H1 (cell line): ENCODE data around the gene ZDHHC24. TPM values are rescaled to one million over a fixed set of nuclear protein-coding genes. Genes with fewer than 3 reads are reported as not detected.

Experiments used
- CTCF ChIA-PET: fragments of 300-600 bp; sonication (Branson Sonifier 250); formaldehyde crosslinking; loops from one replicate; lab custom pipeline; 2021; ENCODE audit not compliant: partially characterized antibody; lab: Charles Lee
- POLR2A ChIA-PET: fragments of 300-600 bp; sonication (Branson Sonifier 250); formaldehyde crosslinking; loops from one replicate; lab custom pipeline; 2021; ENCODE audit warnings: inconsistent platforms; ENCODE audit not compliant: partially characterized antibody; lab: Charles Lee
- DNase-seq, 2 experiments: peaks; one replicate each; pipeline versions ENCODE4 v3.0.0 to v3.0.0-alpha.2; 2010 to 2022; ENCODE audit warnings: low spot score in 2 of 2, low read depth in 1 of 2, mixed read lengths in 1 of 2
- FAIRE-seq: peaks from 2 replicates; lab custom pipeline; 2011; peaks lifted over from hg19 to GRCh38; lab: Jason Lieb, UNC
- H2AFZ ChIP-seq: 2 replicates; pipeline ENCODE4 v1.8.1; 2012; ENCODE audit warnings: low read length, inconsistent platforms
- H2AK5ac ChIP-seq: 2 replicates; pipeline ENCODE4 v1.6.1; 2013; ENCODE audit warnings: low read depth, low read length
- H2BK120ac ChIP-seq: replicated peaks from 2 replicates; pipeline ENCODE3; 2013; ENCODE audit warnings: low read depth, low read length, inconsistent platforms
- H2BK12ac ChIP-seq: 2 replicates; pipeline ENCODE4 v1.6.1; 2013; ENCODE audit warnings: low read depth, low read length
- H2BK15ac ChIP-seq: 2 replicates; pipeline ENCODE4 v1.6.1; 2013; ENCODE audit warnings: low read length
- H2BK20ac ChIP-seq: 2 replicates; pipeline ENCODE4 v1.6.1; 2013; ENCODE audit warnings: low read length
- H2BK5ac ChIP-seq: 2 replicates; pipeline ENCODE4 v1.6.1; 2013; ENCODE audit warnings: low read depth, low read length
- H3K14ac ChIP-seq: 2 replicates; pipeline ENCODE4 v1.6.1; 2013; ENCODE audit warnings: inconsistent platforms; ENCODE audit not compliant: insufficient read length
- H3K18ac ChIP-seq: 2 replicates; pipeline ENCODE4 v1.6.1; 2013; ENCODE audit warnings: low read length; ENCODE audit errors: extremely low read depth
- H3K23ac ChIP-seq: 2 replicates; pipeline ENCODE4 v1.6.1; 2013; ENCODE audit warnings: inconsistent platforms; ENCODE audit not compliant: insufficient read length
- H3K23me2 ChIP-seq: 2 replicates; pipeline ENCODE4 v1.6.1; 2013; ENCODE audit warnings: low read depth, low read length
- H3K27ac ChIP-seq: 2 replicates; pipeline ENCODE4 v1.6.1; 2011; ENCODE audit warnings: low read depth, low read length, inconsistent platforms
- H3K27me3 ChIP-seq, 4 experiments: replicated peaks in 1 of 4; 1 replicate in 1 of 4; 2 replicates in 3 of 4; pipeline versions ENCODE4 v1.6.1 to v1.8.1; 2011 to 2013; ENCODE audit warnings: low read length in 3 of 4, mild to moderate bottlenecking in 3 of 4, inconsistent platforms in 2 of 4, mixed read lengths in 2 of 4, moderate library complexity in 1 of 4; ENCODE audit not compliant: control insufficient read depth in 3 of 4, insufficient read depth in 3 of 4; ENCODE audit errors: extremely low read depth in 1 of 4
- H3K36me3 ChIP-seq, 4 experiments: 2 replicates each; pipeline versions ENCODE4 v1.6.1 to v1.8.1; 2011 to 2013; ENCODE audit warnings: mild to moderate bottlenecking in 4 of 4, low read length in 3 of 4, moderate library complexity in 2 of 4, control low read depth in 1 of 4, inconsistent platforms in 1 of 4; ENCODE audit not compliant: insufficient read depth in 4 of 4, control insufficient read depth in 2 of 4
- H3K4ac ChIP-seq: replicated peaks from 2 replicates; pipeline ENCODE3; 2013; ENCODE audit warnings: low read length, low read depth, mixed read lengths, inconsistent platforms; ENCODE audit not compliant: insufficient read length
- H3K4me1 ChIP-seq, 4 experiments: replicated peaks in 1 of 4; 1 replicate in 1 of 4; 2 replicates in 3 of 4; pipeline versions ENCODE4 v1.6.1 to v1.8.1; 2011 to 2013; ENCODE audit warnings: low read length in 3 of 4, inconsistent platforms in 2 of 4, mixed read lengths in 1 of 4; ENCODE audit not compliant: insufficient read depth in 4 of 4, control insufficient read depth in 3 of 4
- H3K4me2 ChIP-seq, 2 experiments: 2 replicates each; pipeline versions ENCODE4 v1.6.1 to v1.8.1; 2011 to 2013; ENCODE audit warnings: low read depth in 2 of 2, low read length in 2 of 2, control low read depth in 1 of 2, inconsistent platforms in 1 of 2, mild to moderate bottlenecking in 1 of 2; ENCODE audit not compliant: insufficient read depth in 1 of 2
- H3K4me3 ChIP-seq, 4 experiments: fragments of 200-600, 300-600 bp in 1 of 4; sonication (generic), shearing (Covaris generic), sonication (Bioruptor Twin) in 1 of 4; 2 replicates each; pipeline versions ENCODE4 v1.5.1 to v1.8.1; 2011 to 2016; ENCODE audit warnings: low read length in 4 of 4, low read depth in 3 of 4, control low read depth in 2 of 4, inconsistent platforms in 2 of 4, mild to moderate bottlenecking in 2 of 4, mixed read lengths in 1 of 4, moderate library complexity in 1 of 4; ENCODE audit not compliant: insufficient read depth in 2 of 4; ENCODE audit errors: extremely low read depth in 1 of 4
- H3K56ac ChIP-seq: replicated peaks from 2 replicates; pipeline ENCODE3; 2013; ENCODE audit warnings: low read depth, mild to moderate bottlenecking, mixed read lengths, low read length, inconsistent platforms; ENCODE audit not compliant: insufficient read length
- H3K79me1 ChIP-seq: 2 replicates; pipeline ENCODE4 v1.6.1; 2013; ENCODE audit warnings: low read depth, low read length, control low read depth
- H3K79me2 ChIP-seq, 2 experiments: 2 replicates each; pipeline versions ENCODE4 v1.6.1 to v1.8.1; 2012 to 2013; ENCODE audit warnings: low read length in 2 of 2, mild to moderate bottlenecking in 2 of 2, inconsistent platforms in 1 of 2; ENCODE audit not compliant: insufficient read depth in 2 of 2, control insufficient read depth in 1 of 2
- H3K9ac ChIP-seq, 4 experiments: replicated peaks in 1 of 4; 1 replicate in 1 of 4; 2 replicates in 3 of 4; pipeline versions ENCODE4 v1.6.1 to v1.8.1; 2011 to 2013; ENCODE audit warnings: low read depth in 3 of 4, low read length in 3 of 4, control low read depth in 2 of 4, mild to moderate bottlenecking in 2 of 4, moderate library complexity in 2 of 4, inconsistent platforms in 1 of 4; ENCODE audit errors: extremely low read depth in 1 of 4
- H3K9me3 ChIP-seq, 2 experiments: 2 replicates each; pipeline versions ENCODE4 v1.6.1 to v1.8.1; 2012 to 2013; ENCODE audit warnings: mild to moderate bottlenecking in 2 of 2, moderate library complexity in 2 of 2, control low read depth in 1 of 2, inconsistent platforms in 1 of 2, low read depth in 1 of 2, low read length in 1 of 2, mixed read lengths in 1 of 2; ENCODE audit not compliant: insufficient read depth in 2 of 2
- H4K20me1 ChIP-seq, 2 experiments: replicated peaks in 1 of 2; 2 replicates each; pipeline versions ENCODE3 to v1.8.1; 2011 to 2013; ENCODE audit warnings: inconsistent platforms in 2 of 2, low read length in 2 of 2, mild to moderate bottlenecking in 1 of 2; ENCODE audit not compliant: insufficient read depth in 2 of 2, control insufficient read depth in 1 of 2
- H4K5ac ChIP-seq: 2 replicates; pipeline ENCODE4 v1.6.1; 2013; ENCODE audit warnings: low read length, low read depth, mixed read lengths, inconsistent platforms; ENCODE audit not compliant: insufficient read length
- H4K8ac ChIP-seq: 2 replicates; pipeline ENCODE4 v1.8.0; 2013; ENCODE audit warnings: mild to moderate bottlenecking, moderate library complexity, low read length, inconsistent platforms; ENCODE audit not compliant: insufficient read depth; ENCODE audit errors: extremely low read depth
- H4K91ac ChIP-seq: replicated peaks from 2 replicates; pipeline ENCODE3; 2013; ENCODE audit warnings: low read length, mixed read lengths, inconsistent platforms; ENCODE audit not compliant: insufficient read length
- CBX8 ChIP-seq: fragments of 300-800, 300-1000 bp; sonication (generic); IDR thresholded peaks from 2 replicates; pipeline ENCODE4 v1.7.1; 2016; ENCODE audit warnings: low read depth, low read length, borderline replicate concordance
- EP300 ChIP-seq, 2 experiments: IDR thresholded peaks; 1 replicate in 1 of 2; 2 replicates in 1 of 2; pipeline ENCODE4 v1.6.1; 2011 to 2012; ENCODE audit warnings: low read depth in 2 of 2, low read length in 2 of 2, mild to moderate bottlenecking in 2 of 2, borderline replicate concordance in 1 of 2, inconsistent platforms in 1 of 2, moderate library complexity in 1 of 2
- FOSL1 ChIP-seq: IDR thresholded peaks from 2 replicates; pipeline ENCODE4 v1.6.1; 2011; ENCODE audit warnings: mild to moderate bottlenecking, low read depth, low read length, moderate library complexity; ENCODE audit not compliant: insufficient read depth
- GABPA ChIP-seq: IDR thresholded peaks from 2 replicates; pipeline ENCODE4 v1.6.1; 2011; ENCODE audit warnings: mild to moderate bottlenecking, low read length, moderate library complexity, borderline replicate concordance; ENCODE audit not compliant: insufficient read depth
- HDAC2 ChIP-seq, 2 experiments: fragments of 300-600 bp in 1 of 2; sonication (generic) in 1 of 2; IDR thresholded peaks; 2 replicates each; pipeline ENCODE4 v1.6.1; 2011 to 2012; ENCODE audit warnings: low read depth in 2 of 2, low read length in 2 of 2, mild to moderate bottlenecking in 2 of 2, moderate library complexity in 2 of 2, borderline replicate concordance in 1 of 2, inconsistent platforms in 1 of 2
- MAFK ChIP-seq: IDR thresholded peaks from 2 replicates; pipeline ENCODE4 v1.6.1; 2012; ENCODE audit warnings: low read depth, mild to moderate bottlenecking, improper control_type of control experiment, low read length
- SIRT6 ChIP-seq: IDR thresholded peaks from one replicate; pipeline ENCODE4 v1.7.1; 2012; ENCODE audit warnings: low read length, inconsistent platforms
- SRF ChIP-seq: IDR thresholded peaks from 2 replicates; pipeline ENCODE4 v1.6.1; 2011; ENCODE audit warnings: mild to moderate bottlenecking, low read depth, low read length, moderate library complexity
- TAF1 ChIP-seq: IDR thresholded peaks from 2 replicates; pipeline ENCODE4 v1.6.1; 2011; ENCODE audit warnings: mild to moderate bottlenecking, low read depth, low read length
- TEAD4 ChIP-seq: IDR thresholded peaks from 2 replicates; pipeline ENCODE4 v1.6.1; 2012; ENCODE audit warnings: low read depth, low read length, inconsistent platforms, mixed read lengths
- WGBS, 2 experiments: shearing (Covaris generic) in 1 of 2; methylation state at CpG; one replicate each; pipeline versions ENCODE4 v1.1.6 to v1.1.7; 2013 to 2015; ENCODE audit warnings: low lambda C conversion rate in 2 of 2, mixed read lengths in 2 of 2, inconsistent platforms in 1 of 2, low coverage in 1 of 2, missing lambda C conversion rate in 1 of 2; ENCODE audit not compliant: insufficient replicate concordance in 2 of 2, insufficient coverage in 1 of 2, insufficient read length in 1 of 2; ENCODE audit errors: extremely low coverage in 1 of 2, missing lambda C conversion rate in 1 of 2; 5-methylcytosine and 5-hydroxymethylcytosine counted together
- polyA plus RNA-seq, 7 experiments: library from polyadenylated mRNA; depleted of rRNA in 3 of 7; stranded (reverse) in 5 of 7; unstranded in 2 of 7; fragments of >200 nt in 5 of 7; fragments of 200-250 nt in 2 of 7; gene quantifications; 1 replicate in 5 of 7; 2 replicates in 1 of 7; 4 replicates in 1 of 7; pipeline versions ENCODE4 v1.2.1 to v1.2.3, GENCODE V29; 2011 to 2013; ENCODE audit warnings: missing spikeins in 2 of 7, mixed read lengths in 2 of 7
- total RNA-seq: library from RNA; stranded (reverse); fragmentation: NEBNext Ultra II Directional; extraction: Animal tissue kit (Norgen Biotek cat#: 25700); gene quantifications from 2 replicates; pipeline ENCODE4 v1.2.1, GENCODE V29; 2021
- TF ChIP-seq, protein P1 (sequence below): IDR thresholded peaks from 2 replicates; pipeline ENCODE4 v1.6.1; 2012; ENCODE audit warnings: inconsistent platforms

ZDHHC24 gene
- total and polyA plus RNA-seq, 2 of the 8 experiments (the other 6 are each of a cell fraction or from before 2014, with no cell fraction given) = 8.4 to 9.7 TPM

DNA sequence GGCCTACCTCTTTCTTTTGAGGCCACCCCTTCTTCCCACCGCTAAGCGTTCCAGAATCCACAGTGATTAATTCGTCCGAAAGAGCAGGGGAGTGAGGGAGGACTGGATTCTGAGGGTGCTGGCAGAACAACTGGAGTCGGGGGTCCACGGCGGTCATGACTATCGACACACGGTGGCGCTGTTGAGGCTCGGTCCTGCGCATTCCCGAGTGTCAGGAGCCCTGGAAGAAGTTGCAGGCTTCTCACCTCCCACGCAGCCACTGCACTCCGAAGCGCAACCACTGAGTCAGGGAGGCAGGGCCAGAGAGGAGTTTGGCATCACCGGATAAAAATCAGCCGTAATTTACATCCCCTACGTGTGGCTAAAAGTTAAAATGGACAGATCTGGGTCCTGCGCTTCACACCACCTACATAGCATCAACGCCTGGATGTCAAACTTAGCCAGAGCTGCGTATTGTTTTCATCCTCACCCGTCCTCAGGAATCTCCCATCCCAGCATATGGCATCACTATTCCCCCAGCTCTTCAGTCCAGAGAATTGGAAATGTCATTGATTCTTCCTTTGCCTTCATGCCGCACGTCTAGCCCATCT is 33.3 kb upstream of the ZDHHC24 start:
- Histone ChIP-seq H3K27ac (no peak overlapping the region), H3K23me2 (no peaks in the 10 kb centered on the region), H3K27me3 (peaks cover 0 to 6% (median 1%) of the 10 kb centered on the region in 4 experiments; a peak in 2 of 7 replicates), H3K14ac (no peak overlapping the region), H3K4me1 (peaks cover 0 to 6% (median 4%) of the 10 kb centered on the region in 4 experiments; a peak in 5 of 7 replicates), H2BK120ac (no peak overlapping the region), H3K4ac (no peak overlapping the region), H4K8ac (0 out of 2 replicates have a peak overlapping the region, but pooled peaks have one; percentile 12), H3K9ac (no peak overlapping the region), H3K23ac (no peak overlapping the region), H3K18ac (no peak overlapping the region), H3K79me2 (no peaks in the 10 kb centered on the region), H4K91ac (no peak overlapping the region), H4K5ac (no peak overlapping the region), H3K4me3 (no peak overlapping the region), H3K36me3 (no peaks in the 10 kb centered on the region), H2AK5ac (no peak overlapping the region), H2BK5ac (no peak overlapping the region), H3K56ac (no peak overlapping the region), H3K4me2 (0 out of 4 replicates have a peak overlapping the region, but pooled peaks of 1 of the 2 experiments have one; percentile 5), H4K20me1 (no peaks in the 10 kb centered on the region), H3K79me1 (no peaks in the 10 kb centered on the region), H2BK15ac (peak overlapping the region; percentile 65), H2BK20ac (no peak overlapping the region), H3K9me3 (peaks cover 2 to 4% of the 10 kb centered on the region in 2 experiments; a peak in 2 of 4 replicates), H2AFZ (peak overlapping the region; percentile 90; the same call in 1 of the 2 replicates), H2BK12ac (peak overlapping the region; percentile 94; the same call in 1 of the 2 replicates)
- FAIRE-seq (no peak), DNase-seq (peak in 1 of 2 experiments; percentile 97)
- POLR2A ChIA-PET = interaction anchor here (0.7 to 6.8 kb wide), 8 partner anchors 10 to 265 kb away, joined by 3 to 51 read pairs (median 4); partner anchors contain the start of genes CCDC87, CCS, CTSF and RBM4B
- whole genome bisulfite sequencing, 2 experiments = 31% methylated on average over 25 of the region's 25 CpGs; no CpG with 5 or more reads in 1 of the 2 experiments
- CTCF ChIA-PET = interaction anchor here (0.7 to 6.2 kb wide), 23 partner anchors 10 to 1265 kb away, joined by 3 to 46 read pairs (median 4); partner anchors contain the start of genes CCDC87, CCS, CTSF and RBM14
- TF ChIP-seq SRF = no peak
- no peak for TF ChIP-seq SIRT6
- TF ChIP-seq TAF1 = no peak
- TF ChIP-seq TEAD4 = peak; percentile 84
- no peak for TF ChIP-seq MAFK
- no peak for TF ChIP-seq CBX8
- no peak; the same call in 1 of the 2 replicates for TF ChIP-seq GABPA
- 0 out of 3 replicates have a peak, but pooled peaks of 1 of the 2 experiments have one; percentile 26 for TF ChIP-seq EP300 (IDR thresholded peaks at IDR 0.05; ENCODE audit: borderline replicate concordance in 1 of 2, low read depth in 2 of 2, low read length in 2 of 2)
- TF ChIP-seq FOSL1 = no peak
- TF ChIP-seq, protein P1, sequence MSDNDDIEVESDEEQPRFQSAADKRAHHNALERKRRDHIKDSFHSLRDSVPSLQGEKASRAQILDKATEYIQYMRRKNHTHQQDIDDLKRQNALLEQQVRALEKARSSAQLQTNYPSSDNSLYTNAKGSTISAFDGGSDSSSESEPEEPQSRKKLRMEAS = peak; percentile 73
- peak in 1 of 2 experiments; percentile 77; a peak in 1 of 4 replicates for TF ChIP-seq HDAC2 (IDR thresholded peaks at IDR 0.05; ENCODE audit: borderline replicate concordance in 1 of 2, low read depth in 2 of 2, low read length in 2 of 2)
